GM23338 (cell line): ENCODE results near the gene MS4A13.

ENCODE experiments used
- POLR2AphosphoS5 ChIP-seq: IDR thresholded peaks from 2 replicates; pipeline ENCODE4 v1.6.1; 2016; ENCODE audit warnings: antibody characterized with exemption, low read depth
- REST ChIP-seq: IDR thresholded peaks from one replicate; pipeline ENCODE4 v1.6.1; 2018; ENCODE audit warnings: antibody characterized with exemption; ENCODE audit not compliant: unreplicated experiment
- TF ChIP-seq, protein P1 (sequence below), 2 experiments: fragments of 200-600 bp in 1 of 2; sonication (generic) in 1 of 2; conservative IDR thresholded peaks; 2 replicates each; pipeline versions ENCODE4 v1.5.1 to v1.6.1; 2016 to 2017; ENCODE audit warnings: antibody characterized with exemption in 2 of 2, low read depth in 2 of 2, mild to moderate bottlenecking in 2 of 2, moderate library complexity in 1 of 2

DNA sequence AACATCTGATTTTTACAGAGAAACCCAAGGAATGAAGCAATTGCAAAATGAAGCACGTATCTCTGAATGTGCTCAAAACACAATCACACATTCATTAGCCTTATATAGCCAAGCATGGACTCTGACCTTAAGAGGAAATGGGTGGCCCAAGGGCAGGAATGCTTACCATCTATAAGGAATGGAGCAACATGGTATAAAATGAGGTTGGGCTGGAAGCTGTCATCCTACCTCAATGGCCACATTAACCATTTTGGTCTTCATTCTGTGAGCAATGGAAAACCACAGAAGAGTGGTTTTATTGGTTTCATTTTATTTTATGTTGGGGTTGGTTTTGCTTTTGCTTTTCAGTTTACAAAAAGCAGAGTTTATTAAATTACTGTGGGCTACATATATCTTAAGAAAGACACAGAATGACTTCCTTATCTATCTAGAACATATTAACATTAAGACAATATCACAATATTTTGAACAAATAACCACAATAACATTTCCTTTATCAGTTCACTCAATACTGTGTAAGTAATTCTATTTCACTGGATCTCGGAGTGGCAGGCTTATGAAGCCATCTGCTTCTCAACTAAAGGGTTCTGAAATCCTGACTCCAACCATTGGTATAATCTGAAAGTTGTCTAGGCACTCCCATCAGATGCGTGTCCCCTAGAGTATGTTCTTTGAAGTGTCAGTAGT lies 10.8 kb upstream of the MS4A13 start:
- TF ChIP-seq, protein P1, sequence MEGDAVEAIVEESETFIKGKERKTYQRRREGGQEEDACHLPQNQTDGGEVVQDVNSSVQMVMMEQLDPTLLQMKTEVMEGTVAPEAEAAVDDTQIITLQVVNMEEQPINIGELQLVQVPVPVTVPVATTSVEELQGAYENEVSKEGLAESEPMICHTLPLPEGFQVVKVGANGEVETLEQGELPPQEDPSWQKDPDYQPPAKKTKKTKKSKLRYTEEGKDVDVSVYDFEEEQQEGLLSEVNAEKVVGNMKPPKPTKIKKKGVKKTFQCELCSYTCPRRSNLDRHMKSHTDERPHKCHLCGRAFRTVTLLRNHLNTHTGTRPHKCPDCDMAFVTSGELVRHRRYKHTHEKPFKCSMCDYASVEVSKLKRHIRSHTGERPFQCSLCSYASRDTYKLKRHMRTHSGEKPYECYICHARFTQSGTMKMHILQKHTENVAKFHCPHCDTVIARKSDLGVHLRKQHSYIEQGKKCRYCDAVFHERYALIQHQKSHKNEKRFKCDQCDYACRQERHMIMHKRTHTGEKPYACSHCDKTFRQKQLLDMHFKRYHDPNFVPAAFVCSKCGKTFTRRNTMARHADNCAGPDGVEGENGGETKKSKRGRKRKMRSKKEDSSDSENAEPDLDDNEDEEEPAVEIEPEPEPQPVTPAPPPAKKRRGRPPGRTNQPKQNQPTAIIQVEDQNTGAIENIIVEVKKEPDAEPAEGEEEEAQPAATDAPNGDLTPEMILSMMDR (conservative IDR thresholded peaks at IDR 0.05; ENCODE audit: low read depth in 2 of 2), result no peak
- TF ChIP-seq REST (no peak), POLR2AphosphoS5 (no peak)
